Mesenchymal stem cell (in vitro differentiated cells and primary cell): ENCODE data around the gene CTSK.

ENCODE experiments used
- DNase-seq: peaks from one replicate; pipeline ENCODE4 v3.0.0-alpha.2; 2013
- H2AFZ ChIP-seq: one replicate; pipeline ENCODE4 v1.6.1; 2013; ENCODE audit warnings: low read depth, mild to moderate bottlenecking, control low read depth, inconsistent platforms, low read length, moderate library complexity
- H2AK5ac ChIP-seq: 2 replicates; pipeline ENCODE4 v1.6.1; 2013; ENCODE audit warnings: low read length, moderate library complexity, mild to moderate bottlenecking, inconsistent platforms; ENCODE audit not compliant: severe bottlenecking
- H2BK120ac ChIP-seq: one replicate; pipeline ENCODE4 v1.6.1; 2013; ENCODE audit warnings: low read depth, mild to moderate bottlenecking, inconsistent platforms, low read length, moderate library complexity
- H2BK12ac ChIP-seq, 2 experiments: one replicate each; pipeline ENCODE4 v1.6.1; 2013; ENCODE audit warnings: inconsistent platforms in 2 of 2, low read length in 2 of 2, mild to moderate bottlenecking in 2 of 2, moderate library complexity in 2 of 2, control low read depth in 1 of 2
- H2BK15ac ChIP-seq: one replicate; pipeline ENCODE4 v1.6.1; 2013; ENCODE audit warnings: mild to moderate bottlenecking, low read depth, inconsistent platforms; ENCODE audit not compliant: poor library complexity, severe bottlenecking
- H2BK5ac ChIP-seq: 2 replicates; pipeline ENCODE4 v1.6.1; 2013; ENCODE audit warnings: low read depth, mild to moderate bottlenecking, low read length, control low read depth, inconsistent platforms; ENCODE audit not compliant: poor library complexity, severe bottlenecking
- H3K14ac ChIP-seq, 2 experiments: one replicate each; pipeline ENCODE4 v1.6.1; 2013; ENCODE audit warnings: inconsistent platforms in 2 of 2, low read length in 2 of 2, control low read depth in 1 of 2, mild to moderate bottlenecking in 1 of 2, moderate library complexity in 1 of 2
- H3K18ac ChIP-seq, 2 experiments: one replicate each; pipeline ENCODE4 v1.6.1; 2013; ENCODE audit warnings: inconsistent platforms in 2 of 2, low read length in 2 of 2, control low read depth in 1 of 2, low read depth in 1 of 2, mild to moderate bottlenecking in 1 of 2
- H3K23ac ChIP-seq, 2 experiments: one replicate each; pipeline ENCODE4 v1.6.1; 2013; ENCODE audit warnings: inconsistent platforms in 2 of 2, low read length in 2 of 2, mild to moderate bottlenecking in 2 of 2, moderate library complexity in 2 of 2, control low read depth in 1 of 2
- H3K27ac ChIP-seq: 2 replicates; pipeline ENCODE4 v1.5.1; 2013; ENCODE audit warnings: mild to moderate bottlenecking, moderate library complexity, low read length, control low read depth, inconsistent platforms; ENCODE audit not compliant: poor library complexity, severe bottlenecking
- H3K27me3 ChIP-seq, 2 experiments: 2 replicates each; pipeline versions ENCODE4 v1.6.1 to v1.7.0; 2013; ENCODE audit warnings: low read length in 2 of 2, mild to moderate bottlenecking in 2 of 2, moderate library complexity in 2 of 2, control low read depth in 1 of 2, inconsistent platforms in 1 of 2; ENCODE audit not compliant: control insufficient read depth in 1 of 2, insufficient read depth in 1 of 2
- H3K36me3 ChIP-seq, 2 experiments: 2 replicates each; pipeline versions ENCODE4 v1.6.1 to v1.7.0; 2013; ENCODE audit warnings: low read length in 2 of 2, control low read depth in 1 of 2, inconsistent platforms in 1 of 2, low read depth in 1 of 2, mild to moderate bottlenecking in 1 of 2; ENCODE audit not compliant: insufficient read depth in 2 of 2, control insufficient read depth in 1 of 2
- H3K4ac ChIP-seq, 2 experiments: one replicate each; pipeline ENCODE4 v1.6.1; 2013; ENCODE audit warnings: inconsistent platforms in 2 of 2, low read length in 2 of 2, mild to moderate bottlenecking in 2 of 2, moderate library complexity in 2 of 2, control low read depth in 1 of 2, low read depth in 1 of 2
- H3K4me1 ChIP-seq: 2 replicates; pipeline ENCODE4 v1.6.1; 2013; ENCODE audit warnings: low read depth, low read length, control low read depth; ENCODE audit not compliant: control insufficient read depth, insufficient read depth
- H3K4me2 ChIP-seq: 2 replicates; pipeline ENCODE4 v1.6.1; 2013; ENCODE audit warnings: low read length, mild to moderate bottlenecking, inconsistent platforms; ENCODE audit not compliant: poor library complexity, severe bottlenecking
- H3K4me3 ChIP-seq, 2 experiments: 2 replicates each; pipeline versions ENCODE4 v1.5.1 to v1.7.0; 2013; ENCODE audit warnings: low read length in 2 of 2, mild to moderate bottlenecking in 2 of 2, control low read depth in 1 of 2, low read depth in 1 of 2; ENCODE audit not compliant: insufficient read depth in 1 of 2
- H3K79me1 ChIP-seq: replicated peaks from 2 replicates; pipeline ENCODE4 v1.6.1; 2013; ENCODE audit warnings: mild to moderate bottlenecking, control low read depth, low read length, inconsistent platforms; ENCODE audit not compliant: poor library complexity, severe bottlenecking
- H3K9ac ChIP-seq: 2 replicates; pipeline ENCODE4 v1.7.0; 2013; ENCODE audit warnings: mild to moderate bottlenecking, low read length, moderate library complexity
- H3K9me3 ChIP-seq: 2 replicates; pipeline ENCODE4 v1.7.0; 2013; ENCODE audit warnings: mild to moderate bottlenecking, low read length; ENCODE audit not compliant: control insufficient read depth
- H4K8ac ChIP-seq: one replicate; pipeline ENCODE4 v1.6.1; 2013; ENCODE audit warnings: inconsistent platforms, mild to moderate bottlenecking, low read length, moderate library complexity
- H4K91ac ChIP-seq: one replicate; pipeline ENCODE4 v1.6.1; 2013; ENCODE audit warnings: mild to moderate bottlenecking, low read length, inconsistent platforms
- WGBS: methylation state at CpG from one replicate; pipeline ENCODE4 v1.1.7; 2013; ENCODE audit warnings: mixed read lengths; 5-methylcytosine and 5-hydroxymethylcytosine counted together

Gene CTSK

GRCh38 chr1:150813028-150813707 lies 5.1 kb upstream of the CTSK start:
- Histone ChIP-seq H2BK15ac (no peak overlapping the region), H3K23ac (no peak overlapping the region), H3K27me3 (no peaks in the 10 kb centered on the region), H3K4me2 (no peak overlapping the region), H4K91ac (no peak overlapping the region), H3K4ac (no peak overlapping the region), H3K4me1 (peaks cover 1% of the 10 kb centered on the region), H4K8ac (no peak overlapping the region), H2BK12ac (no peak overlapping the region), H3K9me3 (no peaks in the 10 kb centered on the region), H2BK120ac (no peak overlapping the region), H2BK5ac (no peak overlapping the region), H3K4me3 (no peak overlapping the region), H2AFZ (no peak overlapping the region), H2AK5ac (no peak overlapping the region), H3K79me1 (peaks cover 8% of the 10 kb centered on the region), H3K9ac (peak overlapping the region; percentile 69), H3K14ac (no peak overlapping the region), H3K27ac (no peak overlapping the region), H3K36me3 (peaks cover 39 to 73% of the 10 kb centered on the region in 2 experiments), H3K18ac (no peak overlapping the region)
- WGBS: 60% methylated on average over 5 of the region's 5 CpGs
- peak; percentile 73 for DNase-seq

DNA sequence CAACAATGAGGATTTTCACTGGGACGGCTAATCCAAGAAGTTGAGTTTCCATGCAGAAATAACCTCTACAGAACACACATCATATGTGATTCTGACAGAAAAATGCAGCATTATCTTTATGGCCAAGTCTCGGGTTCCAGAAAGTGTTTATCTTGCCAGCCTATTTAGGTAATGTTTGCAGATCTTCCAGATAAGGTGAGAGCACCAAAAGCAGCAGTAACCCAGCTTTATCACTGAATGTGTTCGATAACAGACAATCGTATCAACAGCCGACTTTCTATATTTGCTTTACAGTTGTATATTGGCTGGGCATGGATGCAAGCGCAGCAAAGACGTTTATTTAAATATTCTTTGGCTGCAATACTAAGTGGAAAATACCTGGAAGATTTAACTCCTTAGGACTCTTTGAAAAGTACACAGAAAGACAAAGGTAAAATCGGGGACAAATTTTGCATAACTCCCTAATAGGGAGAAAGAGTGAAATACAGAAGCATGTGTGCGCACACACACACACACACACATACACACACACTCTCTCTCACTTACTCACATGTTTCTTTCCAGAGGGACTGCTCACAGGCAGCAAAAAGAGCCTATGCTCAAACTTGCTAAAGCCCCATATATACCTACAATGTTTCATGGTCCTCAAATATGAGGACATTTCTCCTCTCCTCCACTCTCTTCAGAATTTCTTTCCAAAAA lies 3.0 kb upstream of the CTSK start:
- Histone ChIP-seq H2BK12ac (no peak overlapping the region), H3K9me3 (no peaks in the 10 kb centered on the region), H2AK5ac (no peak overlapping the region), H3K9ac (peak overlapping the region; percentile 69), H3K4me3 (no peak overlapping the region), H2AFZ (no peak overlapping the region), H3K27ac (no peak overlapping the region), H3K27me3 (no peaks in the 10 kb centered on the region), H4K8ac (no peak overlapping the region), H3K4me2 (no peak overlapping the region), H4K91ac (no peak overlapping the region), H2BK15ac (no peak overlapping the region), H3K4me1 (peaks cover 1% of the 10 kb centered on the region), H3K79me1 (peaks cover 4% of the 10 kb centered on the region), H3K4ac (no peak overlapping the region), H3K18ac (no peak overlapping the region), H2BK120ac (no peak overlapping the region), H3K23ac (no peak overlapping the region), H2BK5ac (no peak overlapping the region), H3K14ac (no peak overlapping the region), H3K36me3 (peaks cover 29 to 59% of the 10 kb centered on the region in 2 experiments)
- 88% methylated on average over 9 of the region's 9 CpGs for WGBS
- DNase-seq: no peak

DNA sequence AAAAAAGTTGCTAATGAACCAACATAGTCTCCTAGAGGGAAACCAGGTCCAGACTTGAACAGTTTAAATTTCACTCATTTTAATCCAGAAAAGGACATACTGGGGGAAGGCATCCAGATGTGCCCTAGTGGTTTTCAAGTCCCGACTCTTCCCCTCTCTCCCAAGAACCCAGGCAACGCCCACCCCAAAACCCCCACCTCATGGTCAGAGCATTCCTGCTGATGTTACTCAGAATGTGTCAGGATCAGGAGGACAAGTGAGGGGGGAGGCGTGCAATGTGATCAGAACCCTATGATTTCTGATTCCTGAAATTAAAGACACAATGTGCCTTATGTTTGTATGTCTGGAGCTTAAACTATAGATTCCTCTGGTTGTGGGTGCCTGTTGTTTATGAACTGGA lies 1.6 kb upstream of the CTSK start:
- Histone ChIP-seq H3K27ac (no peak overlapping the region), H3K23ac (no peak overlapping the region), H3K9ac (peak overlapping the region; percentile 95), H3K18ac (no peak overlapping the region), H3K27me3 (no peaks in the 10 kb centered on the region), H2AK5ac (no peak overlapping the region), H4K8ac (no peak overlapping the region), H3K36me3 (peaks cover 25 to 64% of the 10 kb centered on the region in 2 experiments), H3K4me1 (peaks cover 1% of the 10 kb centered on the region), H3K4ac (no peak overlapping the region), H3K79me1 (peaks cover 3% of the 10 kb centered on the region), H2BK15ac (no peak overlapping the region), H2BK120ac (no peak overlapping the region), H3K4me3 (no peak overlapping the region), H3K9me3 (no peaks in the 10 kb centered on the region), H3K14ac (no peak overlapping the region), H2BK5ac (no peak overlapping the region), H2BK12ac (no peak overlapping the region), H2AFZ (no peak overlapping the region), H4K91ac (no peak overlapping the region), H3K4me2 (no peak overlapping the region)
- DNase-seq: peak; percentile 19
- WGBS: 85% methylated on average over 1 of the region's 3 CpGs

DNA sequence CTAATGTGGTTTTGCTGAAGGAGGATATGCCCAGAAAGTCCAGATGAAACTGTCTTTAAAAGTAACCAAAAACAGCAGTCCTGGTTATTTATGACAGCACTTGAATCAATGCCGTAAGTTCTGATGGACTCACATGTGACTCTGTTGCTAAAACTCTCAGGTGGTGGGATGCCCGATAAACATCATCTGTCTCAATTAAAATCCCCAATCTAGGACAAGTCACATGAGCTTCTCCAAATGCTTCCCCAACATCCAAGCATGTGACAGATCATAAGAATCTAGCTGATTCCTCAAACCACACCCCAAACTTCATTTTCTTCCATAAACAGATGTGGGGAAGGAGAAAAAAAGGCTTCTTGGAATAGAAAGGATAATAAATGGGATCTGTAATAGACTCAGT lies 786 bp upstream of the CTSK start:
- H4K8ac ChIP-seq: no peak overlapping the region
- no peak overlapping the region for H3K14ac ChIP-seq
- H2BK5ac ChIP-seq: no peak overlapping the region
- peaks cover 3% of the 10 kb centered on the region for H3K79me1 ChIP-seq
- no peak overlapping the region for H4K91ac ChIP-seq
- H2AFZ ChIP-seq: no peak overlapping the region
- H2BK120ac ChIP-seq: no peak overlapping the region
- 97% methylated on average over 2 of the region's 2 CpGs for WGBS
- H2AK5ac ChIP-seq: no peak overlapping the region
- no peak overlapping the region for H3K27ac ChIP-seq
- H2BK12ac ChIP-seq: no peak overlapping the region
- H3K18ac ChIP-seq: no peak overlapping the region
- no peaks in the 10 kb centered on the region for H3K9me3 ChIP-seq
- H3K4me2 ChIP-seq: no peak overlapping the region
- H3K4me1 ChIP-seq: peaks cover 1% of the 10 kb centered on the region
- H2BK15ac ChIP-seq: no peak overlapping the region
- H3K4ac ChIP-seq: no peak overlapping the region
- H3K36me3 ChIP-seq: peaks cover 19 to 64% of the 10 kb centered on the region in 2 experiments
- H3K4me3 ChIP-seq: peak overlapping the region in 1 of 2 experiments; percentile 81
- H3K9ac ChIP-seq: peak overlapping the region; percentile 95
- H3K27me3 ChIP-seq: no peaks in the 10 kb centered on the region
- no peak overlapping the region for H3K23ac ChIP-seq
- no peak for DNase-seq
